Peyer's patch (tissue), 4 donors: ENCODE measurements around the gene OR8S1. TPM values are rescaled to one million over a fixed set of nuclear protein-coding genes. Genes with fewer than 3 reads are reported as not detected.

Source experiments
- DNase-seq, 3 donors: peaks; one replicate each; pipeline ENCODE4 v3.0.0-alpha.2; 2017 to 2019
- H3K27ac ChIP-seq, 4 donors: fragments of 200-600 bp; sonication (generic); one replicate each; pipeline ENCODE4 v1.5.1; 2016 to 2019
- H3K27me3 ChIP-seq, 2 donors: fragments of 200-600 bp; sonication (generic); one replicate each; pipeline ENCODE4 v1.5.1; 2019
- H3K36me3 ChIP-seq, 3 donors: fragments of 200-600 bp; sonication (generic); one replicate each; pipeline ENCODE4 v1.5.1; 2016 to 2019
- H3K4me1 ChIP-seq, 4 donors: fragments of 200-600 bp; sonication (generic); one replicate each; pipeline ENCODE4 v1.5.1; 2016 to 2019
- H3K4me3 ChIP-seq, 4 donors: fragments of 200-600 bp; sonication (generic); 1 replicate in 3 of 4; 2 replicates in 1 of 4; pipeline ENCODE4 v1.5.1; 2016 to 2019; ENCODE audit warnings: mild to moderate bottlenecking in 1 of 4
- H3K9me3 ChIP-seq, 4 donors: fragments of 200-600 bp; sonication (generic); one replicate each; pipeline ENCODE4 v1.5.1; 2016 to 2019; ENCODE audit warnings: mild to moderate bottlenecking in 1 of 4
- POLR2A ChIP-seq, 2 donors: fragments of 450-650 bp; IDR thresholded peaks; one replicate each; pipeline ENCODE4 v1.5.1; 2017; ENCODE audit warnings: antibody characterized with exemption in 2 of 2, mild to moderate bottlenecking in 2 of 2, moderate library complexity in 2 of 2
- total RNA-seq, 4 donors: library from RNA; depleted of rRNA; stranded (reverse); fragments of >200 nt; gene quantifications; one replicate each; pipeline ENCODE4 v1.1.0, GENCODE V29; 2016
- TF ChIP-seq, protein P1 (sequence below), 6 experiments: fragments of 450-650 bp in 4 of 6; fragments of 200-600 bp in 2 of 6; sonication (generic) in 1 of 6; IDR thresholded peaks; one replicate each; pipeline ENCODE4 v1.5.1; 2017 to 2019; ENCODE audit warnings: antibody characterized with exemption in 6 of 6, mild to moderate bottlenecking in 3 of 6, moderate library complexity in 1 of 6

The OR8S1 gene
- total RNA-seq, 4 donors from 2014 or later: not detected

GRCh38 chr12:48569946-48570345, 44.5 kb downstream of the OR8S1 start, which contains the start of gene LALBA:
LALBA (minus strand) TSS chr12:48570046; CDS start chr12:48570020, 26 bp downstream.
- no peaks in the 10 kb centered on the region for H3K4me1 ChIP-seq
- no peaks in the 10 kb centered on the region for H3K27me3 ChIP-seq
- TF ChIP-seq, protein P1, sequence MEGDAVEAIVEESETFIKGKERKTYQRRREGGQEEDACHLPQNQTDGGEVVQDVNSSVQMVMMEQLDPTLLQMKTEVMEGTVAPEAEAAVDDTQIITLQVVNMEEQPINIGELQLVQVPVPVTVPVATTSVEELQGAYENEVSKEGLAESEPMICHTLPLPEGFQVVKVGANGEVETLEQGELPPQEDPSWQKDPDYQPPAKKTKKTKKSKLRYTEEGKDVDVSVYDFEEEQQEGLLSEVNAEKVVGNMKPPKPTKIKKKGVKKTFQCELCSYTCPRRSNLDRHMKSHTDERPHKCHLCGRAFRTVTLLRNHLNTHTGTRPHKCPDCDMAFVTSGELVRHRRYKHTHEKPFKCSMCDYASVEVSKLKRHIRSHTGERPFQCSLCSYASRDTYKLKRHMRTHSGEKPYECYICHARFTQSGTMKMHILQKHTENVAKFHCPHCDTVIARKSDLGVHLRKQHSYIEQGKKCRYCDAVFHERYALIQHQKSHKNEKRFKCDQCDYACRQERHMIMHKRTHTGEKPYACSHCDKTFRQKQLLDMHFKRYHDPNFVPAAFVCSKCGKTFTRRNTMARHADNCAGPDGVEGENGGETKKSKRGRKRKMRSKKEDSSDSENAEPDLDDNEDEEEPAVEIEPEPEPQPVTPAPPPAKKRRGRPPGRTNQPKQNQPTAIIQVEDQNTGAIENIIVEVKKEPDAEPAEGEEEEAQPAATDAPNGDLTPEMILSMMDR (IDR thresholded peaks at IDR 0.05): no peak
- no peak for TF ChIP-seq POLR2A (IDR thresholded peaks at IDR 0.05)
- H3K36me3 ChIP-seq: no peaks in the 10 kb centered on the region
- H3K27ac ChIP-seq: no peak within 1 kb of the TSS
- no peak for DNase-seq
- H3K9me3 ChIP-seq: no peaks in the 10 kb centered on the region
- H3K4me3 ChIP-seq: no peak within 1 kb of the TSS

- Histone ChIP-seq H3K27me3 (no peaks in the 10 kb centered on the region), H3K36me3 (no peaks in the 10 kb centered on the region), H3K9me3 (no peaks in the 10 kb centered on the region), H3K27ac (no peak overlapping the region), H3K4me3 (no peak overlapping the region), H3K4me1 (no peaks in the 10 kb centered on the region)
- TF ChIP-seq, protein P1 (IDR thresholded peaks at IDR 0.05): no peak
- no peak for TF ChIP-seq POLR2A (IDR thresholded peaks at IDR 0.05)
- no peak for DNase-seq
Observed at GRCh38 chr12:48572326-48572725, 46.9 kb downstream of the OR8S1 start.

Other genes starting within 250 kb of the OR8S1 start
- gene ZNF641, start 174.7 kb upstream of the OR8S1 start, total RNA-seq: 10 to 100 TPM; 11.7 to 50.3 (median 17.0) TPM
- gene ANP32D, start 53.1 kb upstream of the OR8S1 start, total RNA-seq: not detected
- 1 to 10 TPM in 1 of 4 donors, not detected in 3; 2.8 TPM for gene C12orf54, start 43.1 kb upstream of the OR8S1 start, total RNA-seq
- gene LALBA, start 44.4 kb downstream of the OR8S1 start, total RNA-seq: not detected
- gene KANSL2, start 156.6 kb downstream of the OR8S1 start, total RNA-seq: 100 to 1,000 TPM in 1 of 4 donors, 10 to 100 TPM in 3; 14.4 to 106 (median 49.9) TPM
- 10 to 100 TPM; 29.6 to 68.5 (median 42.9) TPM for gene CCNT1, start 191.1 kb downstream of the OR8S1 start, total RNA-seq